OCI-LY1 (cell line): Measurements from ENCODE around the gene LMOD1.

Source experiments
- H2AFZ ChIP-seq: fragments of 200-600 bp; sonication (generic), shearing (Covaris generic); 2 replicates; pipeline ENCODE4 v1.6.0; 2014; ENCODE audit warnings: antibody characterized with exemption, mild to moderate bottlenecking, low read length
- H3F3A ChIP-seq: fragments of 200-600 bp; sonication (generic), shearing (Covaris generic); 2 replicates; pipeline ENCODE4 v1.6.0; 2014; ENCODE audit warnings: mild to moderate bottlenecking, antibody characterized with exemption, low read length, moderate library complexity; ENCODE audit not compliant: insufficient read depth
- H3K27ac ChIP-seq: fragments of 200-600 bp; sonication (generic); 2 replicates; pipeline ENCODE4 v1.5.1; 2014; ENCODE audit warnings: low read length, mixed run types, mild to moderate bottlenecking, low read depth; ENCODE audit not compliant: poor library complexity, severe bottlenecking
- H3K27me3 ChIP-seq: fragments of 200-600 bp; sonication (generic); 2 replicates; pipeline ENCODE4 v1.6.0; 2014; ENCODE audit warnings: antibody characterized with exemption, mild to moderate bottlenecking, low read length, moderate library complexity; ENCODE audit not compliant: insufficient read depth
- H3K36me3 ChIP-seq: fragments of 200-600 bp; sonication (generic); 2 replicates; pipeline ENCODE4 v1.6.1; 2014; ENCODE audit warnings: mild to moderate bottlenecking, antibody characterized with exemption, low read length, moderate library complexity, mixed read lengths; ENCODE audit not compliant: insufficient read depth
- H3K4me1 ChIP-seq: fragments of 200-600 bp; sonication (generic); 2 replicates; pipeline ENCODE4 v1.5.1; 2014; ENCODE audit warnings: mild to moderate bottlenecking, low read length, moderate library complexity; ENCODE audit not compliant: insufficient read depth, severe bottlenecking
- H3K4me2 ChIP-seq: fragments of 200-600 bp; sonication (generic), shearing (Covaris generic); 2 replicates; pipeline ENCODE4 v1.6.1; 2014; ENCODE audit warnings: low read length
- H3K4me3 ChIP-seq: fragments of 200-600 bp; sonication (generic); 2 replicates; pipeline ENCODE4 v1.5.1; 2014; ENCODE audit warnings: low read length, low read depth, mild to moderate bottlenecking, mixed read lengths; ENCODE audit not compliant: poor library complexity, severe bottlenecking
- H3K79me2 ChIP-seq: fragments of 200-600 bp; shearing (Covaris generic); 2 replicates; pipeline ENCODE4 v1.6.1; 2016; ENCODE audit warnings: mixed run types, low read length, mixed read lengths; ENCODE audit not compliant: insufficient read depth
- H3K9ac ChIP-seq: fragments of 200-600 bp; sonication (generic), shearing (Covaris generic); 2 replicates; pipeline ENCODE4 v1.6.1; 2014; ENCODE audit warnings: mild to moderate bottlenecking, low read length, mixed read lengths
- H3K9me2 ChIP-seq: fragments of 200-600 bp; sonication (generic), shearing (Covaris generic); 2 replicates; pipeline ENCODE4 v1.6.1; 2014; ENCODE audit warnings: low read depth, mild to moderate bottlenecking, low read length, mixed read lengths
- H3K9me3 ChIP-seq: fragments of 200-600 bp; shearing (Covaris generic); 2 replicates; pipeline ENCODE4 v1.6.1; 2014; ENCODE audit warnings: low read length, mixed read lengths
- H4K20me1 ChIP-seq: fragments of 200-600 bp; sonication (generic), shearing (Covaris generic); 2 replicates; pipeline ENCODE4 v1.6.0; 2016; ENCODE audit warnings: mild to moderate bottlenecking, low read length; ENCODE audit not compliant: insufficient read depth
- EZH2 ChIP-seq: fragments of 200-600 bp; sonication (generic), shearing (Covaris generic); IDR thresholded peaks from 2 replicates; pipeline ENCODE4 v1.8.0; 2017; ENCODE audit warnings: borderline replicate concordance, mixed run types, mild to moderate bottlenecking, antibody characterized with exemption, low read length, moderate library complexity, mixed read lengths
- TF ChIP-seq, protein P1 (sequence below): fragments of 200-600 bp; sonication (generic), shearing (Covaris generic); IDR thresholded peaks from 2 replicates; pipeline ENCODE4 v1.5.1; 2017; ENCODE audit warnings: mild to moderate bottlenecking, antibody characterized with exemption, low read length, moderate library complexity, mixed read lengths

LMOD1 gene

GRCh38 chr1:201938440-201939035, 7.8 kb downstream of the LMOD1 start:
- H3K27me3 ChIP-seq, result no peaks in the 10 kb centered on the region; the same call in 1 of the 2 replicates
- H3K36me3 ChIP-seq, result no peaks in the 10 kb centered on the region
- no peaks in the 10 kb centered on the region for H4K20me1 ChIP-seq
- no peaks in the 10 kb centered on the region for H3F3A ChIP-seq
- no peak overlapping the region for H3K4me3 ChIP-seq
- TF ChIP-seq EZH2, result no peak
- TF ChIP-seq, protein P1, sequence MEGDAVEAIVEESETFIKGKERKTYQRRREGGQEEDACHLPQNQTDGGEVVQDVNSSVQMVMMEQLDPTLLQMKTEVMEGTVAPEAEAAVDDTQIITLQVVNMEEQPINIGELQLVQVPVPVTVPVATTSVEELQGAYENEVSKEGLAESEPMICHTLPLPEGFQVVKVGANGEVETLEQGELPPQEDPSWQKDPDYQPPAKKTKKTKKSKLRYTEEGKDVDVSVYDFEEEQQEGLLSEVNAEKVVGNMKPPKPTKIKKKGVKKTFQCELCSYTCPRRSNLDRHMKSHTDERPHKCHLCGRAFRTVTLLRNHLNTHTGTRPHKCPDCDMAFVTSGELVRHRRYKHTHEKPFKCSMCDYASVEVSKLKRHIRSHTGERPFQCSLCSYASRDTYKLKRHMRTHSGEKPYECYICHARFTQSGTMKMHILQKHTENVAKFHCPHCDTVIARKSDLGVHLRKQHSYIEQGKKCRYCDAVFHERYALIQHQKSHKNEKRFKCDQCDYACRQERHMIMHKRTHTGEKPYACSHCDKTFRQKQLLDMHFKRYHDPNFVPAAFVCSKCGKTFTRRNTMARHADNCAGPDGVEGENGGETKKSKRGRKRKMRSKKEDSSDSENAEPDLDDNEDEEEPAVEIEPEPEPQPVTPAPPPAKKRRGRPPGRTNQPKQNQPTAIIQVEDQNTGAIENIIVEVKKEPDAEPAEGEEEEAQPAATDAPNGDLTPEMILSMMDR, result no peak
- H3K79me2 ChIP-seq, result no peaks in the 10 kb centered on the region
- no peak overlapping the region for H3K4me2 ChIP-seq
- H3K4me1 ChIP-seq, result no peaks in the 10 kb centered on the region
- H3K9me3 ChIP-seq, result no peaks in the 10 kb centered on the region
- no peak overlapping the region for H3K27ac ChIP-seq
- H3K9me2 ChIP-seq, result no peaks in the 10 kb centered on the region
- no peak overlapping the region for H2AFZ ChIP-seq
- H3K9ac ChIP-seq, result no peak overlapping the region

DNA sequence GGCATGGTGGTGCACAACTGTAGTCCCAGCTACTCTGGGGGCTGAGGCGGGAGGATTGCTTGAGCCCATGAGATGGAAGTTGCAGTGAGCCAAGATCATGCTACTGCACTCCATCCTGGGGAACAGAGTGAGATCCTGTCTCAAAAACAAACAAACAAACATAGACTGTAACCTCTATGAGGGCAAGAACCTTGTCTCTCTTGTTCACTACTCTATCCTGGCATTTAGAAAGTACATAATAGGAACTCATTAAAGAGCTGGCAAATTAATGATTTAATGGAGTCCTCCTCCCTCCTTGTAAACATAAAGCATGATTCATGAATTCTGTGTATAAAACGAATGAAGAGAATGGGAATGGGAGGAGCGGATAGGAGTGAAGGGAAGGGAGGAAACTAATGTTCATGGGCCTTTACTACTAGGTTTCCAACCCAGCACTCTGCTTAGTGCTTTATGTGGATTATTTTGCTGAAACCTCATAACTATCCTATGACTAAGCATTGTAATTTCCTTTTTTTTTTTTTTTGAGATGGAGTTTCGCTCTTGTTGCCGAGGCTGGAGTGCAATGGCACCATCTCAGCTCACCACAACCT, 8.6 kb downstream of the LMOD1 start:
- no peak overlapping the region for H3K4me3 ChIP-seq
- no peaks in the 10 kb centered on the region for H3K36me3 ChIP-seq
- no peak overlapping the region for H3K27ac ChIP-seq
- H4K20me1 ChIP-seq, result no peaks in the 10 kb centered on the region
- no peak overlapping the region for H3K9ac ChIP-seq
- H2AFZ ChIP-seq, result no peak overlapping the region
- no peaks in the 10 kb centered on the region for H3K9me3 ChIP-seq
- no peaks in the 10 kb centered on the region; the same call in 1 of the 2 replicates for H3K27me3 ChIP-seq
- no peaks in the 10 kb centered on the region for H3F3A ChIP-seq
- no peaks in the 10 kb centered on the region for H3K9me2 ChIP-seq
- TF ChIP-seq, protein P1, result no peak
- TF ChIP-seq EZH2, result no peak
- no peaks in the 10 kb centered on the region for H3K4me1 ChIP-seq
- no peak overlapping the region for H3K4me2 ChIP-seq
- H3K79me2 ChIP-seq, result no peaks in the 10 kb centered on the region

DNA sequence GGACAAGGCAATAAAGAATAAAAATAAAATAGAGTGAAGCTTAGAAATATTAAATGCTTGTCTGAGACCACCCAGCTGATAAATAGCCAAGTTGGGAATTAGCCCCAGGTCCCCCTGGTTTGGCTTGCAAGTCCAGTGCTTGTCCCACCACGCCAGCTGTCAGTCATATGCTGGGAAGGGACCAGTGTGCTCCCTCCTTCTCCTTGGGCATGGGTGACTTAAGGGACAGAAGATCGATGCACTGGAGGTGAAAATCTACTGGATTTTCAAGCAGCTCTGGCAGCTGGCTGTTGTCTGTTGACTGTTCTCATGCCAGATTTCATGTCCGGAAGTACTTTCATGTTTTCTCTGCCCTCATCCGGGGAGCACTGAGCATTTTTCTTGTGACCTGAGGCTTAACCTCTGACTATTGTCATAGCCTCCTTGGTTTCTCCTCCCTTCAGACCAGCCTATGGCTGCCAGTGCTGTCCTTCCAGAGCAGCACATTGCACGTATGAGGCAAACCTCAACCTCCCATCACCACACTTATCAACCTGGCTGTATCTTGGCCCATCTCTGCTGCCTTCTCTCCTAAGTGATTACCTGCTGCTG, 12.4 kb downstream of the LMOD1 start:
- TF ChIP-seq, protein P1, result no peak
- TF ChIP-seq EZH2, result no peak
- Histone ChIP-seq H3K4me3 (no peak overlapping the region), H3K4me2 (no peak overlapping the region), H3K27me3 (peaks cover 4% of the 10 kb centered on the region; the same call in 1 of the 2 replicates), H2AFZ (no peak overlapping the region), H3K9me2 (no peaks in the 10 kb centered on the region), H3F3A (no peaks in the 10 kb centered on the region), H3K9me3 (no peaks in the 10 kb centered on the region), H4K20me1 (no peaks in the 10 kb centered on the region), H3K79me2 (no peaks in the 10 kb centered on the region), H3K27ac (no peak overlapping the region), H3K9ac (no peak overlapping the region), H3K36me3 (no peaks in the 10 kb centered on the region), H3K4me1 (no peaks in the 10 kb centered on the region)
